Ramos (cell line): Measurements from ENCODE around the gene ADPRHL1.
"Not testable (repeated sequence)": the region's sequence is repeated elsewhere in the genome, so short reads cannot be mapped to it uniquely, and the experiment has no call there.

Experiments used
- in situ Hi-C: fragments of 300-500 bp; cut with MboI; formaldehyde crosslinking; loops from one replicate; pipeline ENCODE4 v1.14.3; 2022; ENCODE audit warnings: low sequenced_read_pairs; ENCODE audit not compliant: unreplicated experiment

ADPRHL1 gene

GRCh38 chr13:113483081-113483480, 29.8 kb upstream of the ADPRHL1 start:
- in situ Hi-C loops, result no loop called here

- in situ Hi-C loops, result no loop called here
Observed at GRCh38 chr13:113479179-113479578, 25.9 kb upstream of the ADPRHL1 start.

- in situ Hi-C loops, result no loop called here
Observed at GRCh38 chr13:113477724-113478123, 24.4 kb upstream of the ADPRHL1 start.

- in situ Hi-C loops, result no loop called here
Observed at GRCh38 chr13:113476811-113477210, 23.5 kb upstream of the ADPRHL1 start.

- in situ Hi-C loops, result no loop called here
Observed at GRCh38 chr13:113475911-113476310, 22.6 kb upstream of the ADPRHL1 start.

- in situ Hi-C loops, result no loop called here
Observed at GRCh38 chr13:113475280-113475679, 22.0 kb upstream of the ADPRHL1 start.

GRCh38 chr13:113474179-113474578, 20.9 kb upstream of the ADPRHL1 start:
- in situ Hi-C loops, result no loop called here

GRCh38 chr13:113472355-113473025, 19.2 kb upstream of the ADPRHL1 start:
- in situ Hi-C loops, result no loop called here

- in situ Hi-C loops, result no loop called here
Observed at GRCh38 chr13:113471844-113472243, 18.6 kb upstream of the ADPRHL1 start.

- in situ Hi-C loops, result not testable (repeated sequence)
Observed at GRCh38 chr13:113470635-113471163, 17.4 kb upstream of the ADPRHL1 start.

- in situ Hi-C loops, result no loop called here
Observed at GRCh38 chr13:113470073-113470472, 16.8 kb upstream of the ADPRHL1 start.

GRCh38 chr13:113469582-113469981, 16.3 kb upstream of the ADPRHL1 start:
- in situ Hi-C loops, result no loop called here

- in situ Hi-C loops, result no loop called here
Observed at GRCh38 chr13:113468472-113469201, 15.3 kb upstream of the ADPRHL1 start.

GRCh38 chr13:113468029-113468428, 14.7 kb upstream of the ADPRHL1 start:
- in situ Hi-C loops, result no loop called here

- in situ Hi-C loops, result no loop called here
Observed at GRCh38 chr13:113466383-113466782, 13.1 kb upstream of the ADPRHL1 start.

- in situ Hi-C loops, result no loop called here
Observed at GRCh38 chr13:113465300-113465699, 12.0 kb upstream of the ADPRHL1 start.

- in situ Hi-C loops, result no loop called here
Observed at GRCh38 chr13:113464476-113464875, 11.2 kb upstream of the ADPRHL1 start.

GRCh38 chr13:113461022-113461751, 7.9 kb upstream of the ADPRHL1 start:
- in situ Hi-C loops, result no loop called here

GRCh38 chr13:113460599-113460998, 7.3 kb upstream of the ADPRHL1 start:
- in situ Hi-C loops, result no loop called here

- in situ Hi-C loops, result no loop called here
Observed at GRCh38 chr13:113460064-113460555, 6.8 kb upstream of the ADPRHL1 start.
